ENCODE data around the gene PAX2. TPM values are rescaled to one million over a fixed set of nuclear protein-coding genes. Genes with fewer than 3 reads are reported as not detected.

Gene PAX2
- total and polyA plus RNA-seq, 2 of the 13 experiments (the other 11 are each of a cell fraction or from before 2014, with no cell fraction given) = not detected

DNA sequence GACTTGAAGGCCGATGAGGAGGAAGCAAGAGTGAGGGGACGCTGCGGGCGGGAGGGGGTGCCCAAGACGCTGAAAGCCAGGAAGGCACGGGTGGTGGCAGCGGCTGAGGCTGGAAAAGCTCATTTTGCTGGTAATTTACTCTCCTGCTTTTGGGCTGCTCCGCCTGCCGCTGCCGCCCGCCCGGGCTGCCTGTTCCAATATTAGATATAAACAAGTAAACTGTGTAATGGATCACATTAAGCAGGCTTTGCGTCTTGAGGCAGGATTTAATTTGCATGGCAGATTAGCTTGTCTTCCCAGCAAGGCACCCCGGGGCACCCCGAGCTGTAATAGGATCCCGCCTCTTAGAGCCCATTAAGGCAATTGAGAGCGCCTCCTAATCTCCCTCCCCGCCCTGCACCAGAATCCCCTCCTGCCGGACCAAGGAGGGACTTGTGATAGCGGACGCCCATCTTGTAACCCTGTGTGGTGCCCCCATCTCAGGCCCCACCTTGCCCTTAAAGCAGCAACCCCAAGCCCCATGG is 121.3 kb downstream of the PAX2 start (continued):
- no peak for TF ChIP-seq TRIM22 (IDR thresholded peaks at IDR 0.05)
- TF ChIP-seq, protein P1, sequence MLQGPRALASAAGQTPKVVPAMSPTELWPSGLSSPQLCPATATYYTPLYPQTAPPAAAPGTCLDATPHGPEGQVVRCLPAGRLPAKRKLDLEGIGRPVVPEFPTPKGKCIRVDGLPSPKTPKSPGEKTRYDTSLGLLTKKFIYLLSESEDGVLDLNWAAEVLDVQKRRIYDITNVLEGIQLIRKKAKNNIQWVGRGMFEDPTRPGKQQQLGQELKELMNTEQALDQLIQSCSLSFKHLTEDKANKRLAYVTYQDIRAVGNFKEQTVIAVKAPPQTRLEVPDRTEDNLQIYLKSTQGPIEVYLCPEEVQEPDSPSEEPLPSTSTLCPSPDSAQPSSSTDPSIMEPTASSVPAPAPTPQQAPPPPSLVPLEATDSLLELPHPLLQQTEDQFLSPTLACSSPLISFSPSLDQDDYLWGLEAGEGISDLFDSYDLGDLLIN (CRISPR knock-in tag; IDR thresholded peaks at IDR 0.05; ENCODE audit: borderline replicate concordance) = no peak
- TF ChIP-seq, protein P2, sequence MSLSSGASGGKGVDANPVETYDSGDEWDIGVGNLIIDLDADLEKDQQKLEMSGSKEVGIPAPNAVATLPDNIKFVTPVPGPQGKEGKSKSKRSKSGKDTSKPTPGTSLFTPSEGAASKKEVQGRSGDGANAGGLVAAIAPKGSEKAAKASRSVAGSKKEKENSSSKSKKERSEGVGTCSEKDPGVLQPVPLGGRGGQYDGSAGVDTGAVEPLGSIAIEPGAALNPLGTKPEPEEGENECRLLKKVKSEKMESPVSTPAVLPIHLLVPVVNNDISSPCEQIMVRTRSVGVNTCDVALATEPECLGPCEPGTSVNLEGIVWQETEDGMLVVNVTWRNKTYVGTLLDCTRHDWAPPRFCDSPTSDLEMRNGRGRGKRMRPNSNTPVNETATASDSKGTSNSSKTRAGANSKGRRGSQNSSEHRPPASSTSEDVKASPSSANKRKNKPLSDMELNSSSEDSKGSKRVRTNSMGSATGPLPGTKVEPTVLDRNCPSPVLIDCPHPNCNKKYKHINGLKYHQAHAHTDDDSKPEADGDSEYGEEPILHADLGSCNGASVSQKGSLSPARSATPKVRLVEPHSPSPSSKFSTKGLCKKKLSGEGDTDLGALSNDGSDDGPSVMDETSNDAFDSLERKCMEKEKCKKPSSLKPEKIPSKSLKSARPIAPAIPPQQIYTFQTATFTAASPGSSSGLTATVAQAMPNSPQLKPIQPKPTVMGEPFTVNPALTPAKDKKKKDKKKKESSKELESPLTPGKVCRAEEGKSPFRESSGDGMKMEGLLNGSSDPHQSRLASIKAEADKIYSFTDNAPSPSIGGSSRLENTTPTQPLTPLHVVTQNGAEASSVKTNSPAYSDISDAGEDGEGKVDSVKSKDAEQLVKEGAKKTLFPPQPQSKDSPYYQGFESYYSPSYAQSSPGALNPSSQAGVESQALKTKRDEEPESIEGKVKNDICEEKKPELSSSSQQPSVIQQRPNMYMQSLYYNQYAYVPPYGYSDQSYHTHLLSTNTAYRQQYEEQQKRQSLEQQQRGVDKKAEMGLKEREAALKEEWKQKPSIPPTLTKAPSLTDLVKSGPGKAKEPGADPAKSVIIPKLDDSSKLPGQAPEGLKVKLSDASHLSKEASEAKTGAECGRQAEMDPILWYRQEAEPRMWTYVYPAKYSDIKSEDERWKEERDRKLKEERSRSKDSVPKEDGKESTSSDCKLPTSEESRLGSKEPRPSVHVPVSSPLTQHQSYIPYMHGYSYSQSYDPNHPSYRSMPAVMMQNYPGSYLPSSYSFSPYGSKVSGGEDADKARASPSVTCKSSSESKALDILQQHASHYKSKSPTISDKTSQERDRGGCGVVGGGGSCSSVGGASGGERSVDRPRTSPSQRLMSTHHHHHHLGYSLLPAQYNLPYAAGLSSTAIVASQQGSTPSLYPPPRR (CRISPR knock-in tag; IDR thresholded peaks at IDR 0.05; ENCODE audit: borderline replicate concordance) = no peak

Measured in HepG2 (cell line).